Neural cell (in vitro differentiated cells): ENCODE results near the gene TAC3.
"Not testable (repeated sequence)": the region's sequence is repeated elsewhere in the genome, so short reads cannot be mapped to it uniquely, and the experiment has no call there.

ENCODE experiments used
- EP300 ChIP-seq: fragments of 450-650 bp; conservative IDR thresholded peaks from 2 replicates; pipeline ENCODE4 v1.6.1; 2014; ENCODE audit warnings: antibody characterized with exemption, mild to moderate bottlenecking, moderate library complexity; ENCODE audit not compliant: poor library complexity, severe bottlenecking
- EZH2 ChIP-seq: fragments of 200-600, 300-800 bp; shearing (Covaris generic), sonication (generic); IDR thresholded peaks from 2 replicates; pipeline ENCODE4 v1.6.1; 2014; ENCODE audit warnings: antibody characterized with exemption, low read length, borderline replicate concordance, mild to moderate bottlenecking; ENCODE audit not compliant: insufficient read depth, poor library complexity, severe bottlenecking
- MXI1 ChIP-seq: fragments of 450-650 bp; conservative IDR thresholded peaks from 2 replicates; pipeline ENCODE4 v1.6.1; 2014; ENCODE audit warnings: antibody characterized with exemption, mild to moderate bottlenecking; ENCODE audit not compliant: poor library complexity, severe bottlenecking
- POLR2AphosphoS5 ChIP-seq: IDR thresholded peaks from 2 replicates; pipeline ENCODE4 v1.6.1; 2012
- SMC3 ChIP-seq: fragments of 450-650 bp; conservative IDR thresholded peaks from 2 replicates; pipeline ENCODE4 v1.6.1; 2014; ENCODE audit warnings: antibody characterized with exemption, mild to moderate bottlenecking, moderate library complexity; ENCODE audit not compliant: poor library complexity
- TAF1 ChIP-seq: IDR thresholded peaks from 2 replicates; pipeline ENCODE4 v1.6.1; 2012; ENCODE audit warnings: low read depth
- TF ChIP-seq, protein P1 (sequence below): fragments of 450-650 bp; IDR thresholded peaks from 2 replicates; pipeline ENCODE4 v1.5.1; 2014; ENCODE audit warnings: antibody characterized with exemption, mild to moderate bottlenecking, moderate library complexity; ENCODE audit not compliant: poor library complexity, severe bottlenecking
- TF ChIP-seq, protein P2 (sequence below): IDR thresholded peaks from 2 replicates; pipeline ENCODE4 v1.6.1; 2012; ENCODE audit warnings: borderline replicate concordance

DNA sequence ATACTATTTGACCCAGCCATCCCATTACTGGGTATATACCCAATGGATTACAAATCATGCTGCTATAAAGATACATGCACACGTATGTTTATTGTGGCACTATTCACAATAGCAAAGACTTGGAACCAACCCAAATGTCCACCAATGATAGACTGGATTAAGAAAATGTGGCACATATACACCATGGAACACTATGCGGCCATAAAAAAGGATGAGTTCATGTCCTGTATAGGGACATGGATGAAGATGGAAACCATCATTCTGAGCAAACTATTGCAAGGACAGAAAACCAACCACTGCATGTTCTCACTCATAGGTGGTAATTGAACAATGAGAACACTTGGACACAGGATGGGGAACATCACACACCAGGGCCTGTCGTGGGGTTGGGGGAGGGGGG is 42.1 kb downstream of the TAC3 start:
- not testable (repeated sequence) for TF ChIP-seq TAF1, POLR2AphosphoS5, EZH2, EP300, MXI1, SMC3
- TF ChIP-seq, protein P1, sequence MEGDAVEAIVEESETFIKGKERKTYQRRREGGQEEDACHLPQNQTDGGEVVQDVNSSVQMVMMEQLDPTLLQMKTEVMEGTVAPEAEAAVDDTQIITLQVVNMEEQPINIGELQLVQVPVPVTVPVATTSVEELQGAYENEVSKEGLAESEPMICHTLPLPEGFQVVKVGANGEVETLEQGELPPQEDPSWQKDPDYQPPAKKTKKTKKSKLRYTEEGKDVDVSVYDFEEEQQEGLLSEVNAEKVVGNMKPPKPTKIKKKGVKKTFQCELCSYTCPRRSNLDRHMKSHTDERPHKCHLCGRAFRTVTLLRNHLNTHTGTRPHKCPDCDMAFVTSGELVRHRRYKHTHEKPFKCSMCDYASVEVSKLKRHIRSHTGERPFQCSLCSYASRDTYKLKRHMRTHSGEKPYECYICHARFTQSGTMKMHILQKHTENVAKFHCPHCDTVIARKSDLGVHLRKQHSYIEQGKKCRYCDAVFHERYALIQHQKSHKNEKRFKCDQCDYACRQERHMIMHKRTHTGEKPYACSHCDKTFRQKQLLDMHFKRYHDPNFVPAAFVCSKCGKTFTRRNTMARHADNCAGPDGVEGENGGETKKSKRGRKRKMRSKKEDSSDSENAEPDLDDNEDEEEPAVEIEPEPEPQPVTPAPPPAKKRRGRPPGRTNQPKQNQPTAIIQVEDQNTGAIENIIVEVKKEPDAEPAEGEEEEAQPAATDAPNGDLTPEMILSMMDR: not testable (repeated sequence)
- TF ChIP-seq, protein P2, sequence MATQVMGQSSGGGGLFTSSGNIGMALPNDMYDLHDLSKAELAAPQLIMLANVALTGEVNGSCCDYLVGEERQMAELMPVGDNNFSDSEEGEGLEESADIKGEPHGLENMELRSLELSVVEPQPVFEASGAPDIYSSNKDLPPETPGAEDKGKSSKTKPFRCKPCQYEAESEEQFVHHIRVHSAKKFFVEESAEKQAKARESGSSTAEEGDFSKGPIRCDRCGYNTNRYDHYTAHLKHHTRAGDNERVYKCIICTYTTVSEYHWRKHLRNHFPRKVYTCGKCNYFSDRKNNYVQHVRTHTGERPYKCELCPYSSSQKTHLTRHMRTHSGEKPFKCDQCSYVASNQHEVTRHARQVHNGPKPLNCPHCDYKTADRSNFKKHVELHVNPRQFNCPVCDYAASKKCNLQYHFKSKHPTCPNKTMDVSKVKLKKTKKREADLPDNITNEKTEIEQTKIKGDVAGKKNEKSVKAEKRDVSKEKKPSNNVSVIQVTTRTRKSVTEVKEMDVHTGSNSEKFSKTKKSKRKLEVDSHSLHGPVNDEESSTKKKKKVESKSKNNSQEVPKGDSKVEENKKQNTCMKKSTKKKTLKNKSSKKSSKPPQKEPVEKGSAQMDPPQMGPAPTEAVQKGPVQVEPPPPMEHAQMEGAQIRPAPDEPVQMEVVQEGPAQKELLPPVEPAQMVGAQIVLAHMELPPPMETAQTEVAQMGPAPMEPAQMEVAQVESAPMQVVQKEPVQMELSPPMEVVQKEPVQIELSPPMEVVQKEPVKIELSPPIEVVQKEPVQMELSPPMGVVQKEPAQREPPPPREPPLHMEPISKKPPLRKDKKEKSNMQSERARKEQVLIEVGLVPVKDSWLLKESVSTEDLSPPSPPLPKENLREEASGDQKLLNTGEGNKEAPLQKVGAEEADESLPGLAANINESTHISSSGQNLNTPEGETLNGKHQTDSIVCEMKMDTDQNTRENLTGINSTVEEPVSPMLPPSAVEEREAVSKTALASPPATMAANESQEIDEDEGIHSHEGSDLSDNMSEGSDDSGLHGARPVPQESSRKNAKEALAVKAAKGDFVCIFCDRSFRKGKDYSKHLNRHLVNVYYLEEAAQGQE: not testable (repeated sequence)
